GM04504 (cell line): ENCODE results near the gene CNTN2.
A peak's percentile ranks its signal among the peaks of the same experiment; 100 is the strongest.

Experiments used
- DNase-seq: peaks from one replicate; pipeline ENCODE4 v3.0.0-alpha.2; 2012; ENCODE audit warnings: low read depth

The CNTN2 gene

GRCh38 chr1:205074084-205074483 is 31.1 kb downstream of the CNTN2 start:
- no peak for DNase-seq

- DNase-seq: no peak
Measured at GRCh38 chr1:205074513-205074912, 31.5 kb downstream of the CNTN2 start.

GRCh38 chr1:205075642-205076155 is 32.7 kb downstream of the CNTN2 start:
- DNase-seq: no peak

- DNase-seq: no peak
Measured at GRCh38 chr1:205076245-205076761, 33.3 kb downstream of the CNTN2 start.

- no peak for DNase-seq
Measured at GRCh38 chr1:205077158-205077933, 34.3 kb downstream of the CNTN2 start.

GRCh38 chr1:205077934-205078311 is 34.9 kb downstream of the CNTN2 start:
- no peak for DNase-seq

GRCh38 chr1:205082431-205082830 is 39.4 kb downstream of the CNTN2 start:
- DNase-seq: no peak

GRCh38 chr1:205084360-205084759 is 41.3 kb downstream of the CNTN2 start, which contains the start of gene TMEM81:
Gene TMEM81, minus strand, starts transcription at chr1:205084460. Its CDS starts 140 bp downstream, at chr1:205084320.
- DNase-seq: no peak

- DNase-seq: no peak
Measured at GRCh38 chr1:205088341-205088740, 45.3 kb downstream of the CNTN2 start.

GRCh38 chr1:205091043-205091740 is 48.2 kb downstream of the CNTN2 start:
- DNase-seq: peak; percentile 18

GRCh38 chr1:205095422-205095821 is 52.4 kb downstream of the CNTN2 start:
- no peak for DNase-seq

GRCh38 chr1:205098242-205098641 is 55.2 kb downstream of the CNTN2 start:
- no peak for DNase-seq

GRCh38 chr1:205102404-205102803 is 59.4 kb downstream of the CNTN2 start:
- no peak for DNase-seq

GRCh38 chr1:205107327-205107726 is 64.3 kb downstream of the CNTN2 start:
- DNase-seq: no peak

GRCh38 chr1:205108464-205108863 is 65.5 kb downstream of the CNTN2 start:
- no peak for DNase-seq

GRCh38 chr1:205109269-205109668 is 66.3 kb downstream of the CNTN2 start:
- DNase-seq: no peak

- no peak for DNase-seq
Measured at GRCh38 chr1:205109711-205110110, 66.7 kb downstream of the CNTN2 start.

- DNase-seq: no peak
Measured at GRCh38 chr1:205111354-205111753, 68.3 kb downstream of the CNTN2 start.

- DNase-seq: no peak
Measured at GRCh38 chr1:205118752-205119151, 75.7 kb downstream of the CNTN2 start.

GRCh38 chr1:205121660-205122488 is 78.9 kb downstream of the CNTN2 start, which contains the start of gene RBBP5:
Gene RBBP5, minus strand, starts transcription at chr1:205121978. Its CDS starts 105 bp downstream, at chr1:205121873.
- DNase-seq: peak; percentile 95

GRCh38 chr1:205122489-205122882 is 79.5 kb downstream of the CNTN2 start:
- DNase-seq: no peak

- DNase-seq: no peak
Measured at GRCh38 chr1:205124726-205125125, 81.7 kb downstream of the CNTN2 start.
